Measurements from ENCODE around the gene CDIP1.
"Not testable (repeated sequence)": the region's sequence is repeated elsewhere in the genome, so short reads cannot be mapped to it uniquely, and the experiment has no call there.

Gene CDIP1

GRCh38 chr16:4538350-4539235, at the start of gene CDIP1:
TSS of gene CDIP1 (minus strand) at chr16:4538773. CDS start at chr16:4514130, 24,643 bp downstream.
- peak; percentile 96 for DNase-seq

- no peak for DNase-seq
These were observed 47.7 kb upstream of the CDIP1 start for GRCh38 chr16:4586291-4586690.

GRCh38 chr16:4583906-4584305, 45.3 kb upstream of the CDIP1 start:
- DNase-seq = no peak

GRCh38 chr16:4580250-4580649, 41.7 kb upstream of the CDIP1 start:
- no peak for DNase-seq

GRCh38 chr16:4578961-4579530, 40.5 kb upstream of the CDIP1 start:
- DNase-seq = no peak

GRCh38 chr16:4576008-4576407, 37.4 kb upstream of the CDIP1 start:
- no peak for DNase-seq

- no peak for DNase-seq
These were observed 36.5 kb upstream of the CDIP1 start for GRCh38 chr16:4574919-4575705.

- DNase-seq = not testable (repeated sequence)
These were observed 35.4 kb upstream of the CDIP1 start for GRCh38 chr16:4573926-4574325.

- DNase-seq = no peak
These were observed 34.1 kb upstream of the CDIP1 start for GRCh38 chr16:4572715-4573114.

GRCh38 chr16:4570688-4571321, 32.2 kb upstream of the CDIP1 start:
- DNase-seq = no peak

GRCh38 chr16:4570086-4570485, 31.5 kb upstream of the CDIP1 start:
- DNase-seq = no peak

- DNase-seq = peak; percentile 6
These were observed 27.6 kb upstream of the CDIP1 start for GRCh38 chr16:4566144-4566543.

GRCh38 chr16:4564661-4565267, 26.2 kb upstream of the CDIP1 start:
- no peak for DNase-seq

- DNase-seq = no peak
These were observed 23.0 kb upstream of the CDIP1 start for GRCh38 chr16:4561596-4561995.

- no peak for DNase-seq
These were observed 19.4 kb upstream of the CDIP1 start for GRCh38 chr16:4557973-4558372.

- no peak for DNase-seq
These were observed 18.0 kb upstream of the CDIP1 start for GRCh38 chr16:4556580-4556979.

GRCh38 chr16:4556112-4556511, 17.5 kb upstream of the CDIP1 start, which contains the start of gene C16orf96:
TSS of gene C16orf96 (plus strand) at chr16:4556340. CDS start at chr16:4556490, 150 bp downstream.
- no peak for DNase-seq

GRCh38 chr16:4552541-4552940, 14.0 kb upstream of the CDIP1 start:
- no peak for DNase-seq

- no peak for DNase-seq
These were observed 12.0 kb upstream of the CDIP1 start for GRCh38 chr16:4550591-4550990.

GRCh38 chr16:4548124-4548523, 9.6 kb upstream of the CDIP1 start:
- DNase-seq = no peak

- DNase-seq = no peak
These were observed 5.9 kb upstream of the CDIP1 start for GRCh38 chr16:4544473-4544872.

- no peak for DNase-seq
These were observed 1.2 kb upstream of the CDIP1 start for GRCh38 chr16:4539716-4540284.

Measured in activated CD4-positive, alpha-beta T cell treated with anti-CD3 and anti-CD28 coated beads, Interleukin-2, amount 50 U/mL, for 16 hours (primary cell).